ENCODE measurements around the gene ANO6. TPM values are rescaled to one million over a fixed set of nuclear protein-coding genes. Genes with fewer than 3 reads are reported as not detected.

Gene ANO6
- total and polyA plus RNA-seq, 2 donors (not counting 1 experiment from before 2014, with no cell fraction given), result 6.6 to 19.5 TPM

DNA sequence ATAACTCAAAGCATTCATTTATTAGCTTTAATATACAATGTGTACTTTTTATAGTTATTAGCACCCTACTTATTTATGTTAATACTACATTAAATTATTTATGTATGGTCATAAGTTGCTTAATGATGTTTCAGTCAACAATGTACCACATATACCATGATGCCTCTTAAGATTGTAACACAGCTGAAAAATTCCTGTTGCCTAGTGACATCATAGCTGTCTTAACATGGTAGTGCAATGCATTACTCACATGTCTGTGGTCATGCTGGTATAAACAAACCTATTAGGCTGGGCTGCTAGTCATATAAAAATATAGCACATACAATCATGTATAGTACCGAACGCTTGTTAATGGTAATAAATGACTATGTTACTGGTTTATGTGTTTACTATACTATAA is 120.4 kb downstream of the ANO6 start:
- peaks cover 6 to 7% of the 10 kb centered on the region in 2 experiments for H3K36me3 ChIP-seq (replicated peaks in 1 of 2; ENCODE audit: control extremely low read depth in 1 of 2, control insufficient read depth in 1 of 2, extremely low read depth in 1 of 2, insufficient read depth in 2 of 2, low read length in 1 of 2)
- no peak overlapping the region for H3K27ac Mint-ChIP-seq
- H3K9me3 Mint-ChIP-seq (ENCODE audit: insufficient read depth), result no peaks in the 10 kb centered on the region
- no peak overlapping the region for H3K4me3 ChIP-seq (ENCODE audit: control extremely low read depth in 1 of 5, extremely low read depth in 1 of 5, insufficient read depth in 1 of 5, low read depth in 2 of 5, low read length in 4 of 5)
- H4K20me1 ChIP-seq (ENCODE audit: control insufficient read depth, insufficient read depth, low read length, poor library complexity, severe bottlenecking), result no peaks in the 10 kb centered on the region
- H3K27me3 ChIP-seq (replicated peaks in 1 of 4; ENCODE audit: control extremely low read depth in 1 of 4, control insufficient read depth in 3 of 4, insufficient read depth in 4 of 4, low read length in 3 of 4), result no peaks in the 10 kb centered on the region
- H3K27ac ChIP-seq (ENCODE audit: low read length in 2 of 2), result no peak overlapping the region
- DNase-seq, result no peak
- no peaks in the 10 kb centered on the region for H3K79me2 ChIP-seq (ENCODE audit: control insufficient read depth, insufficient read depth, low read length)
- H3K4me1 ChIP-seq (ENCODE audit: control insufficient read depth in 2 of 2, insufficient read depth in 2 of 2, low read length in 2 of 2), result no peaks in the 10 kb centered on the region
- ATAC-seq (ENCODE audit: low read depth), result no peak
- no peak overlapping the region for H2AFZ ChIP-seq (ENCODE audit: insufficient read depth, low read depth, low read length, poor library complexity, severe bottlenecking)
- no peak overlapping the region for H3K4me2 ChIP-seq (replicated peaks; ENCODE audit: low read depth, low read length, poor library complexity, severe bottlenecking)
- intact Hi-C loops (cut with micrococcal nuclease), result no loop called here
- H3K4me3 Mint-ChIP-seq, result no peak overlapping the region
- no CpG with 5 or more reads among the region's 2 CpGs for WGBS (ENCODE audit: insufficient coverage)
- H3K9me3 ChIP-seq (ENCODE audit: control extremely low read depth in 1 of 3, control insufficient read depth in 2 of 3, insufficient read depth in 1 of 3, low read length in 2 of 3), result no peaks in the 10 kb centered on the region
- H3K27me3 Mint-ChIP-seq, result no peaks in the 10 kb centered on the region
- TF ChIP-seq EZH2 (IDR thresholded peaks at IDR 0.05; ENCODE audit: borderline replicate concordance, insufficient read depth, low read depth, low read length, poor library complexity, severe bottlenecking), result no peak
- TF ChIP-seq, protein P1, sequence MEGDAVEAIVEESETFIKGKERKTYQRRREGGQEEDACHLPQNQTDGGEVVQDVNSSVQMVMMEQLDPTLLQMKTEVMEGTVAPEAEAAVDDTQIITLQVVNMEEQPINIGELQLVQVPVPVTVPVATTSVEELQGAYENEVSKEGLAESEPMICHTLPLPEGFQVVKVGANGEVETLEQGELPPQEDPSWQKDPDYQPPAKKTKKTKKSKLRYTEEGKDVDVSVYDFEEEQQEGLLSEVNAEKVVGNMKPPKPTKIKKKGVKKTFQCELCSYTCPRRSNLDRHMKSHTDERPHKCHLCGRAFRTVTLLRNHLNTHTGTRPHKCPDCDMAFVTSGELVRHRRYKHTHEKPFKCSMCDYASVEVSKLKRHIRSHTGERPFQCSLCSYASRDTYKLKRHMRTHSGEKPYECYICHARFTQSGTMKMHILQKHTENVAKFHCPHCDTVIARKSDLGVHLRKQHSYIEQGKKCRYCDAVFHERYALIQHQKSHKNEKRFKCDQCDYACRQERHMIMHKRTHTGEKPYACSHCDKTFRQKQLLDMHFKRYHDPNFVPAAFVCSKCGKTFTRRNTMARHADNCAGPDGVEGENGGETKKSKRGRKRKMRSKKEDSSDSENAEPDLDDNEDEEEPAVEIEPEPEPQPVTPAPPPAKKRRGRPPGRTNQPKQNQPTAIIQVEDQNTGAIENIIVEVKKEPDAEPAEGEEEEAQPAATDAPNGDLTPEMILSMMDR (IDR thresholded peaks at IDR 0.05), result no peak
- H3K9ac ChIP-seq (ENCODE audit: low read length), result no peak overlapping the region
- POLR2A ChIA-PET, result no interaction called here
- CTCF ChIA-PET, result interaction anchor here (1.9 kb wide), 1 partner anchor 18 kb away, joined by 5 read pairs; no protein-coding TSS in a partner anchor
- H3K4me1 Mint-ChIP-seq, result no peaks in the 10 kb centered on the region

DNA sequence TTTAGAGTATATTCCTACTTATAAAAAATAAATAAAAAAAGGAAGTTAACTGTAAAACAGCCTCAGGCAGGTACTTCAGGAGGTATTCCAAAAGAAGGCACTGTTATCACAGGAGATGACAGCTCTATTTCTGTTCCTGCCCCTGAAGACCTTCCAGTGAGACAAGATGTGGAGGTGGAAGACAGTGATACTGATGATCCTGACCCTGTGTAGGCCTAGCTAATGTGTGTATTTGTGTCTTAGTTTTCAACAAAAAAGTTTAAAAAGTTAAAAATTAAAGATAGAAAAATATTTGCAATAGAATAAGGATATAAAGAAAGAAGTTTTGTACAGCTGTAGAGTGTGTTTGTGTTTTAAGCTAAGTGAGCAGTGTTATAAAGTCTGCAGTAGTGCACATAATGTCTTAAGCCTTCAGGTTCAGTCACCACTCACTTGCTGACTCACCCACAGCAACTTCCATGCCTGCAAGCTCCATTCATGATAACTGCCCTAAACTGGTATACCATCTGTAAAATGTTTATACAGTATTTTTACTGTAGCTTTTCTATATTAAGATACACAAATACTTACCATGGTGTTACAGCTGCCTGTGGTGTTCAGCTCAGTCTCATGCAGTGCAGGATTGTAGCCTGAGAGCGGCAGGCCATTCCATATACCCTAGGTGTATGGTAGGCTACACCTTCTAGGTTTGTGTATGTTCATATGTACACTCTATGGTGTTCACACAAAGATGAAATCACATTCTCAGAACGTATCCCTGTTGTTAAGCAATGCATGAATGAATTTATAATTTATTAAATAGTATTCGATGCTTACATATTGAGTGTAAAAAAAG is 121.1 kb downstream of the ANO6 start:
- Mint-ChIP-seq H3K27me3 (no peaks in the 10 kb centered on the region), H3K4me1 (no peaks in the 10 kb centered on the region), H3K27ac (no peak overlapping the region), H3K4me3 (no peak overlapping the region), H3K9me3 (ENCODE audit: insufficient read depth) (no peaks in the 10 kb centered on the region)
- ATAC-seq (ENCODE audit: low read depth) (no peak), DNase-seq (no peak)
- intact Hi-C loops (cut with micrococcal nuclease), result no loop called here
- H3K4me3 ChIP-seq (ENCODE audit: control extremely low read depth in 1 of 5, extremely low read depth in 1 of 5, insufficient read depth in 1 of 5, low read depth in 2 of 5, low read length in 4 of 5), result no peak overlapping the region
- no peak overlapping the region for H3K27ac ChIP-seq (ENCODE audit: low read length in 2 of 2)
- no peaks in the 10 kb centered on the region for H3K79me2 ChIP-seq (ENCODE audit: control insufficient read depth, insufficient read depth, low read length)
- POLR2A ChIA-PET, result no interaction called here
- no peak overlapping the region for H3K9ac ChIP-seq (ENCODE audit: low read length)
- H3K27me3 ChIP-seq (replicated peaks in 1 of 4; ENCODE audit: control extremely low read depth in 1 of 4, control insufficient read depth in 3 of 4, insufficient read depth in 4 of 4, low read length in 3 of 4), result no peaks in the 10 kb centered on the region
- H3K4me2 ChIP-seq (replicated peaks; ENCODE audit: low read depth, low read length, poor library complexity, severe bottlenecking), result no peak overlapping the region
- no peaks in the 10 kb centered on the region for H3K9me3 ChIP-seq (ENCODE audit: control extremely low read depth in 1 of 3, control insufficient read depth in 2 of 3, insufficient read depth in 1 of 3, low read length in 2 of 3)
- no peak overlapping the region for H2AFZ ChIP-seq (ENCODE audit: insufficient read depth, low read depth, low read length, poor library complexity, severe bottlenecking)
- CTCF ChIA-PET, result no interaction called here
- peaks cover under 1 to 2% of the 10 kb centered on the region in 2 experiments for H3K36me3 ChIP-seq (replicated peaks in 1 of 2; ENCODE audit: control extremely low read depth in 1 of 2, control insufficient read depth in 1 of 2, extremely low read depth in 1 of 2, insufficient read depth in 2 of 2, low read length in 1 of 2)
- H4K20me1 ChIP-seq (ENCODE audit: control insufficient read depth, insufficient read depth, low read length, poor library complexity, severe bottlenecking), result no peaks in the 10 kb centered on the region
- H3K4me1 ChIP-seq (ENCODE audit: control insufficient read depth in 2 of 2, insufficient read depth in 2 of 2, low read length in 2 of 2), result no peaks in the 10 kb centered on the region
- TF ChIP-seq, protein P1 (IDR thresholded peaks at IDR 0.05), result no peak
- no peak for TF ChIP-seq EZH2 (IDR thresholded peaks at IDR 0.05; ENCODE audit: borderline replicate concordance, insufficient read depth, low read depth, low read length, poor library complexity, severe bottlenecking)
- no CpG with 5 or more reads among the region's 3 CpGs for WGBS (ENCODE audit: insufficient coverage)

Measured in B cell (primary cell).